Esophagus squamous epithelium (tissue), 5 donors: Measurements from ENCODE around the gene UMOD. TPM values are rescaled to one million over a fixed set of nuclear protein-coding genes. Genes with fewer than 3 reads are reported as not detected.

Experiments used
- DNase-seq: peaks from one replicate; lab custom pipeline; 2025; lab: John Stamatoyannopoulos, UW
- H3K27ac ChIP-seq, 4 donors: fragments of 200-600 bp; sonication (generic); one replicate each; pipeline ENCODE4 v1.5.1; 2016 to 2019; ENCODE audit warnings: mild to moderate bottlenecking in 1 of 4
- H3K27me3 ChIP-seq, 4 donors: fragments of 200-600 bp; sonication (generic); 1 replicate in 3 of 4; 2 replicates in 1 of 4; pipeline versions ENCODE4 v1.5.1 to v1.6.0; 2017 to 2021; ENCODE audit warnings: antibody characterized with exemption in 1 of 4
- H3K36me3 ChIP-seq, 3 donors: fragments of 200-600 bp; sonication (generic); one replicate each; pipeline ENCODE4 v1.5.1; 2016 to 2019
- H3K4me1 ChIP-seq, 3 donors: fragments of 200-600 bp; sonication (generic); one replicate each; pipeline ENCODE4 v1.5.1; 2017 to 2019
- H3K4me3 ChIP-seq, 4 donors: fragments of 200-600 bp; sonication (generic); 1 replicate in 3 of 4; 2 replicates in 1 of 4; pipeline ENCODE4 v1.5.1; 2016 to 2019; ENCODE audit warnings: mild to moderate bottlenecking in 2 of 4, moderate library complexity in 1 of 4
- H3K9me3 ChIP-seq, 3 donors: fragments of 200-600 bp; sonication (generic); one replicate each; pipeline ENCODE4 v1.5.1; 2016 to 2019
- POLR2A ChIP-seq, 4 donors: fragments of 450-650 bp; IDR thresholded peaks; one replicate each; pipeline ENCODE4 v1.6.1; 2017; ENCODE audit warnings: antibody characterized with exemption in 4 of 4, mild to moderate bottlenecking in 4 of 4, moderate library complexity in 3 of 4
- WGBS, 2 donors: methylation state at CpG; one replicate each; pipeline ENCODE4 v1.1.5; 2018; 5-methylcytosine and 5-hydroxymethylcytosine counted together
- intact Hi-C: fragments of 100-400 bp; cut with DNase I; formaldehyde crosslinking; loops from one replicate; pipeline ENCODE4 v1.15.0; 2022
- total RNA-seq, 4 donors: library from RNA; depleted of rRNA; stranded (reverse); fragments of >200 nt; gene quantifications; one replicate each; pipeline ENCODE4 v1.1.0, GENCODE V29; 2016
- TF ChIP-seq, protein P1 (sequence below), 6 experiments: fragments of 450-650 bp in 4 of 6; fragments of 200-600 bp in 2 of 6; sonication (generic) in 2 of 6; IDR thresholded peaks; one replicate each; pipeline ENCODE4 v1.5.1; 2016 to 2019; ENCODE audit warnings: antibody characterized with exemption in 6 of 6, mild to moderate bottlenecking in 4 of 6, moderate library complexity in 4 of 6
- donor health status: DM: yes; HTN: yes; CAD: no.

UMOD gene
- total RNA-seq, 4 donors from 2014 or later, result not detected

DNA sequence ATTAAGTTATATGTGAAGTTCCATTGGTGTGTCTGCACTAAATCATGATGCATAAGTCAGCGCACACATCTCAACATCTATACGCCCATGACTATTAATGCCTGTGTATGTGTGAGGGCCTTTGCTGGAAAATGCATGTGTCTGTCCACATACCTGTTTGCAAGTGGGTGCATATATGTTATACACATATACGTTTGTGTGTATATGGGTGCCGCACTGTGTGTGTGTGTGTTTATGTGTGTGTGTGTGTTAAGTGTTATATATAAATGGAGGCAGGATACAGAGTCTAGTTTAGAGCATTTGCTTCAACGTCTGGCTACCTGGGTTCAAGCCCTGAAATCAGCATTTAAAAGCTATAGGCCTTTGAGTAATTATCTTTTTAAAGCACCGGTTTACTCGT is 44.7 kb downstream of the UMOD start:
- Histone ChIP-seq H3K4me1 (no peaks in the 10 kb centered on the region), H3K9me3 (no peaks in the 10 kb centered on the region), H3K27me3 (peaks cover 0 to 9% (median 0%) of the 10 kb centered on the region in 4 donors), H3K27ac (no peak overlapping the region), H3K4me3 (no peak overlapping the region), H3K36me3 (no peaks in the 10 kb centered on the region)
- no peak for TF ChIP-seq POLR2A (IDR thresholded peaks at IDR 0.05)
- TF ChIP-seq, protein P1, sequence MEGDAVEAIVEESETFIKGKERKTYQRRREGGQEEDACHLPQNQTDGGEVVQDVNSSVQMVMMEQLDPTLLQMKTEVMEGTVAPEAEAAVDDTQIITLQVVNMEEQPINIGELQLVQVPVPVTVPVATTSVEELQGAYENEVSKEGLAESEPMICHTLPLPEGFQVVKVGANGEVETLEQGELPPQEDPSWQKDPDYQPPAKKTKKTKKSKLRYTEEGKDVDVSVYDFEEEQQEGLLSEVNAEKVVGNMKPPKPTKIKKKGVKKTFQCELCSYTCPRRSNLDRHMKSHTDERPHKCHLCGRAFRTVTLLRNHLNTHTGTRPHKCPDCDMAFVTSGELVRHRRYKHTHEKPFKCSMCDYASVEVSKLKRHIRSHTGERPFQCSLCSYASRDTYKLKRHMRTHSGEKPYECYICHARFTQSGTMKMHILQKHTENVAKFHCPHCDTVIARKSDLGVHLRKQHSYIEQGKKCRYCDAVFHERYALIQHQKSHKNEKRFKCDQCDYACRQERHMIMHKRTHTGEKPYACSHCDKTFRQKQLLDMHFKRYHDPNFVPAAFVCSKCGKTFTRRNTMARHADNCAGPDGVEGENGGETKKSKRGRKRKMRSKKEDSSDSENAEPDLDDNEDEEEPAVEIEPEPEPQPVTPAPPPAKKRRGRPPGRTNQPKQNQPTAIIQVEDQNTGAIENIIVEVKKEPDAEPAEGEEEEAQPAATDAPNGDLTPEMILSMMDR (IDR thresholded peaks at IDR 0.05), result no peak
- intact Hi-C loops, result no loop called here
- DNase-seq, result no peak
- 86 to 87% methylated on average over 7 of the region's 7 CpGs for WGBS, 2 donors

DNA sequence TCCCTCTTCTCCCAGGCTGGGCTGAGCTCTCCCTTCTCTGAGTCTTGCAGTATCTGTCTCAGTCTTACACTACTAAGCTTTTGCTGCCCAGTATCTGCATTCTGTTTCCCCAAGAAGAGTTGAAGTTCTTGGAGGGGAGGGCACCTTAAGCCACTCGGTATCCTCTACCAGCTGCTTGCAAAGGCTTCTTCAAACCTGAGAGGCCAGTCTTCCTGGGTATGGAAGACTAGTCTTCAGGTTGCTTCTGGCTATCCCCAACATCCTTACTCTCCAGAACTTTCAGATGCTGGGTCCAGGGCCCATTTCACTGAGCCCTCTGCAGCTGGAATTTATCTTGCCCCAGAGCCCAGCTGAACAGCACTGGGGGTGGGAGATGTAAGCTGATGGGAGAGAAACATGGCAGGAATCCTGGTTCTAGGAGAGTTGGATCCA is 45.3 kb downstream of the UMOD start:
- TF ChIP-seq, protein P1 (IDR thresholded peaks at IDR 0.05), result no peak
- TF ChIP-seq POLR2A (IDR thresholded peaks at IDR 0.05), result no peak
- intact Hi-C loops, result no loop called here

DNA sequence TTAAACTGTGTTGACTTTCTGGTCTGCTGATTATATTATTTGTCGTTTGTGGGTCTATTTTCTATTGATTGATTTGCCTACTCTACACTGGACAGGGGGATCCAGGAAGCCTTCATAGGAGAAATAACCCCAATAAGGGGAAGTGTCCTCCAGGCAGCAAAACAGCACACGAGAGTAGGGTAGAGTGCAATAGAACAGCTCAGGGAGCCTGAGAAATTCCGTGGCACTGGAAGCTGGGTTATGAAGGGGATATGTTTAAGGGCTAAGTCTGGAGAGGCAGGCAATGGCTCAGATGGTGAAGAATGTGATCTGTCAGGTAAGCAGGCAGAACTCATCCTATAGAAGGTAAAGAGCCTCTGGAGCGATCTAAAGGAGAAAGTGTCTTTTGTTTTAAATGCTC is 46.1 kb downstream of the UMOD start:
- no peaks in the 10 kb centered on the region for H3K4me1 ChIP-seq
- no peaks in the 10 kb centered on the region for H3K9me3 ChIP-seq
- no peak overlapping the region for H3K27ac ChIP-seq
- no peak for DNase-seq
- intact Hi-C loops, result no loop called here
- peaks cover 0 to 5% (median 0%) of the 10 kb centered on the region in 4 donors for H3K27me3 ChIP-seq
- H3K4me3 ChIP-seq, result no peak overlapping the region
- 41 to 48% methylated on average over 4 of the region's 4 CpGs for WGBS, 2 donors
- H3K36me3 ChIP-seq, result no peaks in the 10 kb centered on the region
- TF ChIP-seq POLR2A (IDR thresholded peaks at IDR 0.05), result no peak
- TF ChIP-seq, protein P1 (IDR thresholded peaks at IDR 0.05), result no peak

More for the DNA sequence above, 45.3 kb downstream of the UMOD start:
- Histone ChIP-seq H3K36me3 (no peaks in the 10 kb centered on the region), H3K27me3 (peaks cover 0 to 5% (median 0%) of the 10 kb centered on the region in 4 donors), H3K4me3 (no peak overlapping the region), H3K9me3 (no peaks in the 10 kb centered on the region), H3K4me1 (no peaks in the 10 kb centered on the region), H3K27ac (no peak overlapping the region)
- WGBS, 2 donors, result 44 to 70% methylated on average over 1 of the region's 1 CpG
- DNase-seq, result no peak

DNA sequence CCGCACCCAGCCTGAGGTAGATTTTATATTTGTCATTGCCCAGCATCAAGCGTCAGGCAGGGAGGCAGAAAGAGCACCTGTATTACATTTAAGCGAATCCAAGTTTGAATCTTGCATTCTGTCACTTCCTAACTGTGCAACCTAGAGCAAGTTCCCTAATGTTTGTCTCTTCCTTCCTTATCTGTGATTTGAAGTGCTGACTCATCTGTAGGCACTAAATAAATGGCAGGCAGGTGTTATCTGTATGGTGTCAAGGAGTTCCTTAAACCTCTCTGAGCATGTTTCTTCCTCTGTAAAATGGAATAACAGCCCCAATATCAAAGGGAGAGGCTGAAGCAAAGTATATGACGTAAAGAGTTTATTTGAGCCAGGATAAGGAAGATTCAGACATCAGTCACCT is 49.5 kb downstream of the UMOD start:
- no peak for DNase-seq
- Histone ChIP-seq H3K36me3 (no peaks in the 10 kb centered on the region), H3K9me3 (no peaks in the 10 kb centered on the region), H3K4me3 (no peak overlapping the region), H3K4me1 (no peaks in the 10 kb centered on the region), H3K27ac (no peak overlapping the region), H3K27me3 (peaks cover 0 to 18% (median 0%) of the 10 kb centered on the region in 4 donors)
- 35 to 55% methylated on average over 2 to 4 of the region's 4 CpGs for WGBS, 2 donors
- no peak for TF ChIP-seq POLR2A (IDR thresholded peaks at IDR 0.05)
- TF ChIP-seq, protein P1 (IDR thresholded peaks at IDR 0.05), result no peak
- intact Hi-C loops, result loop anchor here (5.0 kb wide), 1 partner anchor 396 kb away; no protein-coding TSS in a partner anchor

DNA sequence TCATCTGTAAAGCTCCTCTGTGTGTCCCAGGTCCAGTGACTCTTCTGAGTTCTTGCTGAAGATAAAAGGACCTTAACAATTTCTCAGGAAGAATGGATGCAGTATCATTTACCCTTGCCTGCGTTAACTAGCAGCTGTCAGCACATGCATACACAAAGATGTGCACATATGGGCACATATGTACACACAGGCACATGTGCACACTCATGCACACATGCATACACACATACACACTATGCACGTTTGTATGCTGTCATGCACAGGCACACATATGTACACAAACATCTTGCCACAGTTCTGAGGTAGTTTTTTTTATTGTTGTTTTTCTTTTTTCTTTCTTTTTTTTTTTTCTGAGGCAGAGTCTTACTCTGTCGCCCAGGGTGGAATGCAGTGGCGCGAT is 50.1 kb downstream of the UMOD start:
- 55 to 73% methylated on average over 5 of the region's 5 CpGs for WGBS, 2 donors
- no peak for TF ChIP-seq POLR2A (IDR thresholded peaks at IDR 0.05)
- TF ChIP-seq, protein P1 (IDR thresholded peaks at IDR 0.05), result no peak
- Histone ChIP-seq H3K4me3 (no peak overlapping the region), H3K27me3 (peaks cover 0 to 15% (median 0%) of the 10 kb centered on the region in 4 donors), H3K27ac (no peak overlapping the region), H3K9me3 (no peaks in the 10 kb centered on the region), H3K4me1 (no peaks in the 10 kb centered on the region), H3K36me3 (no peaks in the 10 kb centered on the region)
- no peak for DNase-seq
- intact Hi-C loops, result loop anchor here (5.0 kb wide), 1 partner anchor 395 kb away; no protein-coding TSS in a partner anchor
